Fibroblast of mammary gland (primary cell): ENCODE data around the gene IL1F10.

Experiments
- DNase-seq: peaks from one replicate; pipeline ENCODE4 v3.0.0-alpha.2; 2010; ENCODE audit warnings: low read depth
- H3K4me3 ChIP-seq: 2 replicates; pipeline ENCODE4 v1.5.1; 2011; ENCODE audit warnings: low read depth, mild to moderate bottlenecking, low read length, moderate library complexity; ENCODE audit not compliant: control insufficient read depth
- TF ChIP-seq, protein P1 (sequence below): conservative IDR thresholded peaks from 2 replicates; pipeline ENCODE4 v1.5.1; 2011; ENCODE audit warnings: low read depth, low read length, inconsistent platforms; ENCODE audit not compliant: control insufficient read depth, insufficient read depth

Gene IL1F10

DNA sequence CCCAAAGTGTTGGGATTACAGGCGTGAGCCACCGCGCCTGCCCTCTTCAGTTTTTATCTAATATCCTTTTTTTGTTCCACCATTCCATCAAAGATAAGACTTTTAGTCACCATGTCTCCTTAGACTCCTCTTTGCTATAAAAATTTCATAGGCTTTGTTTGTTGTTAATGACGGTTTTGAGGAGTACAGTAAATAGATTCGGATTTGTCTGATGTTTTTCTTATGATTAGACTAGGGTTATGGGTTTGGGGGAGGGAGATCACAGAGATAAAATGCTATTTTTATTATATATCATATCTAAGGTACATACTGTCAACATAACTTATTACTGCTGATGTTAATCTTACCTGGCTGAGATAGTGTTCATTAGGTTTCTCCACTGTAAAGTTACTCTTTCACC lies 21.3 kb upstream of the IL1F10 start:
- DNase-seq, result no peak
- TF ChIP-seq, protein P1, sequence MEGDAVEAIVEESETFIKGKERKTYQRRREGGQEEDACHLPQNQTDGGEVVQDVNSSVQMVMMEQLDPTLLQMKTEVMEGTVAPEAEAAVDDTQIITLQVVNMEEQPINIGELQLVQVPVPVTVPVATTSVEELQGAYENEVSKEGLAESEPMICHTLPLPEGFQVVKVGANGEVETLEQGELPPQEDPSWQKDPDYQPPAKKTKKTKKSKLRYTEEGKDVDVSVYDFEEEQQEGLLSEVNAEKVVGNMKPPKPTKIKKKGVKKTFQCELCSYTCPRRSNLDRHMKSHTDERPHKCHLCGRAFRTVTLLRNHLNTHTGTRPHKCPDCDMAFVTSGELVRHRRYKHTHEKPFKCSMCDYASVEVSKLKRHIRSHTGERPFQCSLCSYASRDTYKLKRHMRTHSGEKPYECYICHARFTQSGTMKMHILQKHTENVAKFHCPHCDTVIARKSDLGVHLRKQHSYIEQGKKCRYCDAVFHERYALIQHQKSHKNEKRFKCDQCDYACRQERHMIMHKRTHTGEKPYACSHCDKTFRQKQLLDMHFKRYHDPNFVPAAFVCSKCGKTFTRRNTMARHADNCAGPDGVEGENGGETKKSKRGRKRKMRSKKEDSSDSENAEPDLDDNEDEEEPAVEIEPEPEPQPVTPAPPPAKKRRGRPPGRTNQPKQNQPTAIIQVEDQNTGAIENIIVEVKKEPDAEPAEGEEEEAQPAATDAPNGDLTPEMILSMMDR, result no peak
- H3K4me3 ChIP-seq, result no peak overlapping the region

DNA sequence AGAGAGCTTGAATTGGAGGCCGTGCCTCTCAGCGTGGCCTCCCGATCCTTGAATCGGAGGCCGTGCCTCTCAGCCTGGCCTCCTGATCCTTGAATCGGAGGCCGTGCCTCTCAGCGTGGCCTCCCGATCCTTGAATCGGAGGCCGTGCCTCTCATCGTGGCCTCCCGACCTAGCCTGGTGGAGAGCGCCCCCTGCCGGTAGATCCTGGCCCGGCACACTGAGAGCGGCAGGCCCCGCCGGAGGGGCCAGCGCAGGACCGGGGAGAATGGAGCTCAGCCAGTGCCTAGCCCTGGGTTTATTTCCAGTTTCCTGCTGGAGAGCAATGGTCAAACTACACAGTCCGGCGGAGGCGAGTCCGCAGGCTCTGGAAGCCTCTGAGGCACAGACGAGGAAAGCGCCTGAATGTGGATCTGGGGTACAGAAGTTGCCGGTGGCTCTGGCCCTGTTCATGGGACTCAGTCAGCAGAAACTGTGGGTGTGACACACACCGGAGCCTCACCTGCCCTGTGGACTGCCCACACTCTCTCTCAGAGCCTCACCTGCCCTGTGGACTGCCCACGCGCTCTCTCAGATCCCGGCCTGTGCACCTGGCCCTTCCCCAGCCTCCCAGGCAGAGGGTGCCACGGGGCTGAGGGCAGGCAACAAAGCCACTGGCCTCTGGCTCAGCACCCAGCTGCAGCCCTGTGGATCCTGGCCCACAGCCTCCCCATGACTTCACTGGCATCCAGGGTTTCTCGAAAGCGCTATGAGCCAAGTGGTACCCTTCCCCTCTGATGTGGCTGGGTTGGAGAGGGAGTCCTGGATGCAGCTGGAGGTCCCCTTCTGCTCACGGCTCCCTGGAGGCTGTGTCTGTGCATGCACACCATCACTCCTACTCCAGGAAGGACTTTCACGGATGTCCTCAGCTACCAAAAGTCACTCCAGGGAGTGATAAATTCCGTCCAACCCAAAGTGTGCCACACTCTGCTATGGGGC lies 16.6 kb upstream of the IL1F10 start:
- DNase-seq, result no peak
- H3K4me3 ChIP-seq, result no peak overlapping the region
- TF ChIP-seq, protein P1, result no peak

DNA sequence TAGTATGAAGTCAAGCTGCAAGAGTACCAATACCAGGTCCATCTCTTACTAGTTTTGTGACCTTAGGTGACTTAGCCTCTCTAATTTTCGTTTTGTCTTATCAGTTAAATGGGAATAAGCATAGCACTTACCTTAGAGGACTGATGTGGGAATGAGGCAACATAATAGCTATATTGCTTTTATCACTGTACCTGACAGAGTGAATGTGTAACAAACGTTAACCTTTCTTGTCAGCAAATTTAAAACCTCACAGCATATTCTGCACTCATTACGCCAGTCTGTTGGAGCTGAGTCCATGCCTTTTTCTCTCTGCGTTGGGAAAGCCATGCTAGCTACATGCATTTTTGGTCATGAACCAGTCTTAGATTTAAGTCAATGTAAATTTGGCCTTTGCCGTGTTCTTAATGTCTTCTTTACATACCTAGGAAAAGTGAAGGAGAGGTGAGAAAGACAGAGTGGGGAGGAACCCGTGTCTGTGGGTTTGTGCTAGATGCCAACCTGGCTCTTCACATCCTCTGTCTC lies 15.3 kb upstream of the IL1F10 start, which contains the start of gene IL36B:
TSS of gene IL36B (minus strand) at position 472 of the 522 bp plus-strand sequence.
- no peak for DNase-seq
- TF ChIP-seq, protein P1, result no peak
- H3K4me3 ChIP-seq, result no peak within 1 kb of the TSS

DNA sequence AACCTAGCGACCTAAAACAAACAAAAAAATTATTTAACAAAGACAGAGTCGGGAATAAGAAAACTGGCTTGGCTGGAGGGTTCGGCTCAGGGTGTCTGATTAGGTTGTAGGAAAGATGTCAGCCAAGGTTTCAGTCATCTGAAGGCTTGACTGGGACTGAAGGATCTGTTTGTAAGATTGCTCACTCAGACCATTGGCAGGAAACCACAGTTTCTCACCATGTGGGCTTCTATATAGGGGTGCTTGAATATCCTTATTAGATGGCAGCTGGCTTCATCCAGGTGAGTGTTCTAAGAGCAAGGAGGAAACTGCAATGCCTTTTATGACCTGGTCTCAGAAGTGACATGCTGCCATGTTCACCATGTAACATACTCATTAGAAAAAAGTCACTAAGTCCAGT lies 14.1 kb upstream of the IL1F10 start:
- TF ChIP-seq, protein P1, result no peak
- H3K4me3 ChIP-seq, result no peak overlapping the region
- DNase-seq, result no peak

DNA sequence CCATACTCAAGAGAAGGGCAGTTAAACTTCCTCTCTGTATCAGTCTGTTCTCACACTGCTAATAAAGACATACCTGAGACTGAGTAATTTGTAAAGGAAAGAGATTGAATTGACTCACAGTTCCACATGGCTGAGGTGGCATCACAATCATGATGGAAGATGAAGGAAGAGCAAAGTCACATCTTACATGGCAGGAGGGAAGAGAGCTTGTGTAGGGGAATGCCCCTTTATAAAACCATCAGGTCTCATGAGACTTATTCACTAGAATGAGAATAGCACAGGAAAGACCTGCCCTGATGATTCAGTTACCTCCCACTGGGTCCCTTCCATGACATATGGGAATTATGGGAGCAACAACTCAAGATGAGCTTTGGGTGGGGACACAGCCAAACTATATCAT lies 13.7 kb upstream of the IL1F10 start:
- no peak overlapping the region for H3K4me3 ChIP-seq
- DNase-seq, result no peak
- TF ChIP-seq, protein P1, result no peak

DNA sequence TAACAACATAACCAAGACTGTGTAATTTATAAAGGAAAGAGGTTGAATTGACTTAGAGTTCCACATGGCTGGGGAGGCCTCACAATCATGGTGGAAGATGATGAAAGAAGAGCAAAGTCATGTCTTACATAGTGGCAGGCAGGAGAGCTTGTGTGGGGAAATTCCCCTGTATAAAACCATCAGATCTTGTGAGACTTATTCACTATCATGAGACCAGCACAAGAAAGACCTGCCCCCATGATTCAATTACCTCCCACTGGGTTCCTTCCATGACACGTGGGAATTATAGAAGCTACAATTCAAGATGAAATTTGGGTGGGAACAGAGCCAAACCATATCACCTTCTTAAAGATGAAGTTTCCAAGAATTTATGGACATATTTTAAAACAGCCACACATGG lies 11.2 kb upstream of the IL1F10 start:
- H3K4me3 ChIP-seq, result no peak overlapping the region
- DNase-seq, result no peak
- TF ChIP-seq, protein P1, result no peak
